HepG2 (cell line): Measurements from ENCODE around the gene MIF4GD. TPM values are rescaled to one million over a fixed set of nuclear protein-coding genes. Genes with fewer than 3 reads are reported as not detected.

Experiments
- CEBPG ChIP-seq: IDR thresholded peaks from 2 replicates; pipeline ENCODE4 v1.6.1; 2016
- CENPBD1 ChIP-seq: sonication (generic); formaldehyde crosslinking; IDR thresholded peaks from 2 replicates; pipeline ENCODE4 v1.8.0; 2022; ENCODE audit warnings: missing genetic modification reagents, low read depth, mild to moderate bottlenecking, borderline replicate concordance
- FLYWCH1 ChIP-seq: sonication (generic); formaldehyde crosslinking; IDR thresholded peaks from 2 replicates; pipeline ENCODE4 v1.8.1; 2023; ENCODE audit warnings: mild to moderate bottlenecking, missing genetic modification reagents
- FOXC1 ChIP-seq: sonication (generic); formaldehyde crosslinking; IDR thresholded peaks from 2 replicates; pipeline ENCODE4 v1.8.0; 2022; ENCODE audit warnings: mild to moderate bottlenecking, missing genetic modification reagents, borderline replicate concordance
- HNRNPUL1 ChIP-seq: fragments of 200-400 bp; formaldehyde crosslinking; IDR thresholded peaks from 2 replicates; pipeline ENCODE4 v1.6.1; 2017; ENCODE audit warnings: low read depth, mild to moderate bottlenecking, low read length, moderate library complexity
- KAT7 ChIP-seq: IDR thresholded peaks from 2 replicates; pipeline ENCODE4 v1.6.1; 2018; ENCODE audit warnings: borderline replicate concordance, missing compliant biosample characterization
- KDM2A ChIP-seq: sonication (generic); formaldehyde crosslinking; IDR thresholded peaks from 2 replicates; pipeline ENCODE4 v1.4.0; 2020; ENCODE audit warnings: low read depth, missing genetic modification reagents, borderline replicate concordance
- PAF1 ChIP-seq: IDR thresholded peaks from 2 replicates; pipeline ENCODE4 v1.6.1; 2016; ENCODE audit warnings: missing genetic modification reagents, missing compliant biosample characterization
- PHF5A ChIP-seq: IDR thresholded peaks from one replicate; pipeline ENCODE4 v1.6.1; 2018; ENCODE audit warnings: low read depth, missing genetic modification reagents; ENCODE audit not compliant: unreplicated experiment
- SATB2 ChIP-seq: sonication (generic); formaldehyde crosslinking; IDR thresholded peaks from 2 replicates; pipeline ENCODE4 v1.5.0; 2020; ENCODE audit warnings: missing genetic modification reagents
- SETDB1 ChIP-seq: sonication (generic); formaldehyde crosslinking; IDR thresholded peaks from 2 replicates; pipeline ENCODE4 v1.5.1; 2020; ENCODE audit warnings: missing genetic modification reagents, mild to moderate bottlenecking, borderline replicate concordance
- SUZ12 ChIP-seq: fragments of 150-350 bp; IDR thresholded peaks from 2 replicates; pipeline ENCODE4 v1.6.1; 2014; ENCODE audit warnings: low read depth, low read length
- TP53 ChIP-seq: sonication (generic); formaldehyde crosslinking; conservative IDR thresholded peaks from 2 replicates; pipeline ENCODE4 v1.4.0; 2020; ENCODE audit warnings: missing genetic modification reagents
- ZNF33A ChIP-seq: sonication (generic); formaldehyde crosslinking; IDR thresholded peaks from 2 replicates; pipeline ENCODE4 v1.5.1; 2020; ENCODE audit warnings: missing genetic modification reagents, mild to moderate bottlenecking, moderate library complexity, borderline replicate concordance
- ZNF44 ChIP-seq: sonication (generic); formaldehyde crosslinking; IDR thresholded peaks from 2 replicates; pipeline ENCODE4 v1.5.1; 2020; ENCODE audit warnings: mild to moderate bottlenecking, missing genetic modification reagents
- ZNF446 ChIP-seq: sonication (generic); formaldehyde crosslinking; IDR thresholded peaks from 2 replicates; pipeline ENCODE4 v1.5.0; 2020; ENCODE audit warnings: mild to moderate bottlenecking, missing genetic modification reagents
- ZNF547 ChIP-seq: sonication (generic); formaldehyde crosslinking; IDR thresholded peaks from 2 replicates; pipeline ENCODE4 v1.5.1; 2020; ENCODE audit warnings: mild to moderate bottlenecking, missing genetic modification reagents
- ZNF607 ChIP-seq: sonication (generic); formaldehyde crosslinking; IDR thresholded peaks from 2 replicates; pipeline ENCODE4 v1.5.1; 2020; ENCODE audit warnings: missing genetic modification reagents, mild to moderate bottlenecking, borderline replicate concordance
- ZNF770 ChIP-seq: sonication (generic); formaldehyde crosslinking; IDR thresholded peaks from 2 replicates; pipeline ENCODE4 v1.5.0; 2020; ENCODE audit warnings: mild to moderate bottlenecking, missing genetic modification reagents
- ZNF780A ChIP-seq: sonication (generic); formaldehyde crosslinking; IDR thresholded peaks from 2 replicates; pipeline ENCODE4 v1.8.0; 2022; ENCODE audit warnings: mild to moderate bottlenecking, missing genetic modification reagents, moderate library complexity
- ZNF792 ChIP-seq: IDR thresholded peaks from 2 replicates; pipeline ENCODE4 v1.6.1; 2016
- polyA plus RNA-seq, 8 experiments: library from polyadenylated mRNA; depleted of rRNA in 3 of 8; stranded (reverse) in 7 of 8; unstranded in 1 of 8; fragments of >200 nt; fragmentation: Illumina TruSeq in 4 of 8; extraction: Trizol in 4 of 8; gene quantifications; 2 replicates each; pipeline versions ENCODE4 v1.2.1 to v1.2.3, GENCODE V29; 2011 to 2016; ENCODE audit warnings: low read depth in 4 of 8, missing spikeins in 1 of 8, mixed read lengths in 1 of 8; ENCODE audit not compliant: insufficient read depth in 1 of 8
- total RNA-seq, 5 experiments: library from RNA; depleted of rRNA; stranded (reverse); fragments of >200 nt; fragmentation: Illumina TruSeq; extraction: Trizol; gene quantifications; 2 replicates each; pipeline ENCODE4 v1.2.3, GENCODE V29; 2016; ENCODE audit warnings: low read depth in 1 of 5
- TF ChIP-seq, protein P1 (sequence below): sonication (generic); formaldehyde crosslinking; IDR thresholded peaks from 2 replicates; pipeline ENCODE4 v1.8.0; 2022; ENCODE audit warnings: mild to moderate bottlenecking, missing genetic modification reagents; ENCODE audit not compliant: insufficient replicate concordance
- TF ChIP-seq, protein P2 (sequence below): sonication (generic); formaldehyde crosslinking; IDR thresholded peaks from 2 replicates; pipeline ENCODE4 v1.5.0; 2020; ENCODE audit warnings: mild to moderate bottlenecking, missing genetic modification reagents, borderline replicate concordance

The MIF4GD gene
- total and polyA plus RNA-seq, 2 of the 13 experiments (the other 11 are each of a cell fraction or from before 2014, with no cell fraction given) = 14.0 to 28.0 TPM

- no peak for TF ChIP-seq ZNF44 (CRISPR knock-in tag)
- TF ChIP-seq FLYWCH1 (CRISPR knock-in tag) = no peak
- no peak for TF ChIP-seq SATB2 (CRISPR knock-in tag)
- TF ChIP-seq ZNF33A (CRISPR knock-in tag) = no peak
- TF ChIP-seq ZNF780A (CRISPR knock-in tag) = no peak
- no peak for TF ChIP-seq SUZ12
- peak; percentile 86 for TF ChIP-seq CEBPG (CRISPR knock-in tag)
- TF ChIP-seq ZNF547 (CRISPR knock-in tag) = no peak
- no peak for TF ChIP-seq KAT7
- 0 out of 2 replicates have a peak, but pooled peaks have one; percentile 30 for TF ChIP-seq ZNF446 (CRISPR knock-in tag)
- peak; percentile 28; the same call in 1 of the 2 replicates for TF ChIP-seq KDM2A
- peak; percentile 84; the same call in 1 of the 2 replicates for TF ChIP-seq FOXC1 (CRISPR knock-in tag)
- TF ChIP-seq, protein P1, sequence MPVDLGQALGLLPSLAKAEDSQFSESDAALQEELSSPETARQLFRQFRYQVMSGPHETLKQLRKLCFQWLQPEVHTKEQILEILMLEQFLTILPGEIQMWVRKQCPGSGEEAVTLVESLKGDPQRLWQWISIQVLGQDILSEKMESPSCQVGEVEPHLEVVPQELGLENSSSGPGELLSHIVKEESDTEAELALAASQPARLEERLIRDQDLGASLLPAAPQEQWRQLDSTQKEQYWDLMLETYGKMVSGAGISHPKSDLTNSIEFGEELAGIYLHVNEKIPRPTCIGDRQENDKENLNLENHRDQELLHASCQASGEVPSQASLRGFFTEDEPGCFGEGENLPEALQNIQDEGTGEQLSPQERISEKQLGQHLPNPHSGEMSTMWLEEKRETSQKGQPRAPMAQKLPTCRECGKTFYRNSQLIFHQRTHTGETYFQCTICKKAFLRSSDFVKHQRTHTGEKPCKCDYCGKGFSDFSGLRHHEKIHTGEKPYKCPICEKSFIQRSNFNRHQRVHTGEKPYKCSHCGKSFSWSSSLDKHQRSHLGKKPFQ (CRISPR knock-in tag) = no peak
- no peak for TF ChIP-seq PHF5A
- 0 out of 2 replicates have a peak, but pooled peaks have one; percentile 29 for TF ChIP-seq TP53 (CRISPR knock-in tag)
- TF ChIP-seq SETDB1 (CRISPR knock-in tag) = no peak
- TF ChIP-seq PAF1 = no peak
- TF ChIP-seq, protein P2, sequence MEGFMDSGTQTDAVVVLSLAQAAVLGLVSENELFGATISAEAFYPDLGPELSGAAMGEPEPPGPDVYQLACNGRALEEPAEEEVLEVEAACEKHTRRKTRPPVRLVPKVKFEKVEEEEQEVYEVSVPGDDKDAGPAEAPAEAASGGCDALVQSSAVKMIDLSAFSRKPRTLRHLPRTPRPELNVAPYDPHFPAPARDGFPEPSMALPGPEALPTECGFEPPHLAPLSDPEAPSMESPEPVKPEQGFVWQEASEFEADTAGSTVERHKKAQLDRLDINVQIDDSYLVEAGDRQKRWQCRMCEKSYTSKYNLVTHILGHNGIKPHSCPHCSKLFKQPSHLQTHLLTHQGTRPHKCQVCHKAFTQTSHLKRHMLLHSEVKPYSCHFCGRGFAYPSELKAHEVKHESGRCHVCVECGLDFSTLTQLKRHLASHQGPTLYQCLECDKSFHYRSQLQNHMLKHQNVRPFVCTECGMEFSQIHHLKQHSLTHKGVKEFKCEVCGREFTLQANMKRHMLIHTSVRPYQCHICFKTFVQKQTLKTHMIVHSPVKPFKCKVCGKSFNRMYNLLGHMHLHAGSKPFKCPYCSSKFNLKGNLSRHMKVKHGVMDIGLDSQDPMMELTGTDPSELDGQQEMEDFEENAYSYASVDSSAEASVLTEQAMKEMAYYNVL (CRISPR knock-in tag) = peak; percentile 81
- TF ChIP-seq ZNF607 (CRISPR knock-in tag) = no peak; the same call in 1 of the 2 replicates
- TF ChIP-seq CENPBD1 (CRISPR knock-in tag) = no peak
- TF ChIP-seq ZNF792 (CRISPR knock-in tag) = peak; percentile 89; the same call in 1 of the 2 replicates
- no peak for TF ChIP-seq ZNF770
- TF ChIP-seq HNRNPUL1 = no peak
These were observed 24.4 kb upstream of the MIF4GD start (continued) for GRCh38 chr17:75295201-75296158.
